Measurements from ENCODE around the gene TMEM178B. TPM values are rescaled to one million over a fixed set of nuclear protein-coding genes. Genes with fewer than 3 reads are reported as not detected.

The TMEM178B gene
- total and polyA plus RNA-seq, 2 donors (not counting 1 experiment from before 2014, with no cell fraction given) = 0.28 to 0.96 TPM

DNA sequence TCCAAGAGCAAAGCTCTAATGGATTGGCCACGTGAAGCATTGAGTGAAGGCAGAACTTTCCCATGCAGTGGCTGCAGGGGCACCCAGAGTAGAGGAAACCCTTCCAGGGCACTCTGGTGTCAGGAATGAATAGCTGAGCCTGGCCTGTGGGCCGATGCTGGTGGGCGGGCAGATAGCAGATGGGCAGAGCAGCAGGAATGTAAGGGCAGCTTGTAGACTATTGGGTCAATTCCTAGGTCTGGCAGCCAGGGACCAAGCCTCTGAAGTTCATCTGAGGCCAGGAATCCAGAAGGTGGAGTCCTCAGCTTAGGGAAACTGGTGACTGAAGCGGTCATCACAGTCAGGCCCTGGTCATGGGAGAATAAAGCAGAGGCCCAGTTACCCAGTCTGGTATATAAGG is 115.4 kb downstream of the TMEM178B start:
- no peaks in the 10 kb centered on the region for H3K4me1 Mint-ChIP-seq
- CTCF ChIA-PET = no interaction called here
- Histone ChIP-seq H3K4me2 (replicated peaks; ENCODE audit: low read depth, low read length, poor library complexity, severe bottlenecking) (no peak overlapping the region), H3K4me1 (ENCODE audit: control insufficient read depth in 2 of 2, insufficient read depth in 2 of 2, low read length in 2 of 2) (no peaks in the 10 kb centered on the region), H3K27me3 (replicated peaks in 1 of 4; ENCODE audit: control extremely low read depth in 1 of 4, control insufficient read depth in 3 of 4, insufficient read depth in 4 of 4, low read length in 3 of 4) (peaks cover 0 to 2% (median 0%) of the 10 kb centered on the region in 4 experiments), H2AFZ (ENCODE audit: insufficient read depth, low read depth, low read length, poor library complexity, severe bottlenecking) (no peak overlapping the region), H3K79me2 (ENCODE audit: control insufficient read depth, insufficient read depth, low read length) (no peaks in the 10 kb centered on the region), H4K20me1 (ENCODE audit: control insufficient read depth, insufficient read depth, low read length, poor library complexity, severe bottlenecking) (no peaks in the 10 kb centered on the region), H3K27ac (ENCODE audit: low read length in 2 of 2) (no peak overlapping the region), H3K9me3 (ENCODE audit: control extremely low read depth in 1 of 3, control insufficient read depth in 2 of 3, insufficient read depth in 1 of 3, low read length in 2 of 3) (peaks cover 0 to 5% (median 0%) of the 10 kb centered on the region in 3 donors), H3K9ac (ENCODE audit: low read length) (no peak overlapping the region), H3K36me3 (replicated peaks in 1 of 2; ENCODE audit: control extremely low read depth in 1 of 2, control insufficient read depth in 1 of 2, extremely low read depth in 1 of 2, insufficient read depth in 2 of 2, low read length in 1 of 2) (no peaks in the 10 kb centered on the region), H3K4me3 (ENCODE audit: control extremely low read depth in 1 of 5, extremely low read depth in 1 of 5, insufficient read depth in 1 of 5, low read depth in 2 of 5, low read length in 4 of 5) (no peak overlapping the region)
- H3K27ac Mint-ChIP-seq = no peak overlapping the region
- POLR2A ChIA-PET = no interaction called here
- TF ChIP-seq EZH2 (IDR thresholded peaks at IDR 0.05; ENCODE audit: borderline replicate concordance, insufficient read depth, low read depth, low read length, poor library complexity, severe bottlenecking) = no peak
- TF ChIP-seq, protein P1, sequence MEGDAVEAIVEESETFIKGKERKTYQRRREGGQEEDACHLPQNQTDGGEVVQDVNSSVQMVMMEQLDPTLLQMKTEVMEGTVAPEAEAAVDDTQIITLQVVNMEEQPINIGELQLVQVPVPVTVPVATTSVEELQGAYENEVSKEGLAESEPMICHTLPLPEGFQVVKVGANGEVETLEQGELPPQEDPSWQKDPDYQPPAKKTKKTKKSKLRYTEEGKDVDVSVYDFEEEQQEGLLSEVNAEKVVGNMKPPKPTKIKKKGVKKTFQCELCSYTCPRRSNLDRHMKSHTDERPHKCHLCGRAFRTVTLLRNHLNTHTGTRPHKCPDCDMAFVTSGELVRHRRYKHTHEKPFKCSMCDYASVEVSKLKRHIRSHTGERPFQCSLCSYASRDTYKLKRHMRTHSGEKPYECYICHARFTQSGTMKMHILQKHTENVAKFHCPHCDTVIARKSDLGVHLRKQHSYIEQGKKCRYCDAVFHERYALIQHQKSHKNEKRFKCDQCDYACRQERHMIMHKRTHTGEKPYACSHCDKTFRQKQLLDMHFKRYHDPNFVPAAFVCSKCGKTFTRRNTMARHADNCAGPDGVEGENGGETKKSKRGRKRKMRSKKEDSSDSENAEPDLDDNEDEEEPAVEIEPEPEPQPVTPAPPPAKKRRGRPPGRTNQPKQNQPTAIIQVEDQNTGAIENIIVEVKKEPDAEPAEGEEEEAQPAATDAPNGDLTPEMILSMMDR (IDR thresholded peaks at IDR 0.05) = no peak
- DNase-seq (no peak), ATAC-seq (ENCODE audit: low read depth) (no peak)
- H3K4me3 Mint-ChIP-seq = no peak overlapping the region
- H3K9me3 Mint-ChIP-seq (ENCODE audit: insufficient read depth) = no peaks in the 10 kb centered on the region
- intact Hi-C loops (cut with micrococcal nuclease) = no loop called here
- peaks cover 5% of the 10 kb centered on the region for H3K27me3 Mint-ChIP-seq
- WGBS (ENCODE audit: insufficient coverage) = 88% methylated on average over 4 of the region's 4 CpGs

DNA sequence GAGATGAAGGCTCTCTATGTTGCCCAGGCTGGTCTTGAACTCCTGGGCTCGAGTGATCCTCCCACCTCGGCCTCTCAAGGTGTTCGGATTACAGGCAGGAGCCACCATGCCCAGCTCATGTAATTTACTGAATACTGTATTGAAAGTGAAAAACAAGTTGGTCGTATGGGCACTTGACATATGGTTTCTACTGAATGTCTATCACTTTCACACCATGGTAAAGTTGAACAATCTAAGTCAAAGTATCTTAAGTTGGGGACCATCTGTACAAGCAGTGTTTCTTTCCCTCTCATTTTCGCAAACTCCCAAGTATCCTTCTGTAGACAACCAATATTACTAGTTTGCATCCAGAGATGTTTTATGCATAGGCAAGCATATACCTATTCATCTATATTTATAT is 116.6 kb downstream of the TMEM178B start:
- Histone ChIP-seq H2AFZ (ENCODE audit: insufficient read depth, low read depth, low read length, poor library complexity, severe bottlenecking) (no peak overlapping the region), H3K27me3 (replicated peaks in 1 of 4; ENCODE audit: control extremely low read depth in 1 of 4, control insufficient read depth in 3 of 4, insufficient read depth in 4 of 4, low read length in 3 of 4) (peaks cover 0 to 2% (median 0%) of the 10 kb centered on the region in 4 experiments), H3K4me2 (replicated peaks; ENCODE audit: low read depth, low read length, poor library complexity, severe bottlenecking) (no peak overlapping the region), H3K27ac (ENCODE audit: low read length in 2 of 2) (no peak overlapping the region), H4K20me1 (ENCODE audit: control insufficient read depth, insufficient read depth, low read length, poor library complexity, severe bottlenecking) (no peaks in the 10 kb centered on the region), H3K79me2 (ENCODE audit: control insufficient read depth, insufficient read depth, low read length) (no peaks in the 10 kb centered on the region), H3K4me3 (ENCODE audit: control extremely low read depth in 1 of 5, extremely low read depth in 1 of 5, insufficient read depth in 1 of 5, low read depth in 2 of 5, low read length in 4 of 5) (no peak overlapping the region), H3K36me3 (replicated peaks in 1 of 2; ENCODE audit: control extremely low read depth in 1 of 2, control insufficient read depth in 1 of 2, extremely low read depth in 1 of 2, insufficient read depth in 2 of 2, low read length in 1 of 2) (no peaks in the 10 kb centered on the region), H3K9ac (ENCODE audit: low read length) (no peak overlapping the region), H3K9me3 (ENCODE audit: control extremely low read depth in 1 of 3, control insufficient read depth in 2 of 3, insufficient read depth in 1 of 3, low read length in 2 of 3) (peaks cover 0 to 12% (median 0%) of the 10 kb centered on the region in 3 donors), H3K4me1 (ENCODE audit: control insufficient read depth in 2 of 2, insufficient read depth in 2 of 2, low read length in 2 of 2) (no peaks in the 10 kb centered on the region)
- Mint-ChIP-seq H3K4me1 (peaks cover 5% of the 10 kb centered on the region), H3K4me3 (no peak overlapping the region), H3K27me3 (peaks cover 5% of the 10 kb centered on the region), H3K9me3 (ENCODE audit: insufficient read depth) (no peaks in the 10 kb centered on the region), H3K27ac (no peak overlapping the region)
- CTCF ChIA-PET = no interaction called here
- DNase-seq (no peak), ATAC-seq (ENCODE audit: low read depth) (no peak)
- WGBS (ENCODE audit: insufficient coverage) = no CpG with 5 or more reads among the region's 5 CpGs
- POLR2A ChIA-PET = no interaction called here
- intact Hi-C loops (cut with micrococcal nuclease) = no loop called here
- no peak for TF ChIP-seq EZH2 (IDR thresholded peaks at IDR 0.05; ENCODE audit: borderline replicate concordance, insufficient read depth, low read depth, low read length, poor library complexity, severe bottlenecking)
- TF ChIP-seq, protein P1 (IDR thresholded peaks at IDR 0.05) = no peak

Data from B cell (primary cell).